Measurements from ENCODE around the gene SPATA13. TPM values are rescaled to one million over a fixed set of nuclear protein-coding genes. Genes with fewer than 3 reads are reported as not detected.

The SPATA13 gene
- total RNA-seq, 1 experiment from 2014 or later = 21.4 TPM

GRCh38 chr13:24279327-24280110, 119.0 kb downstream of the SPATA13 start:
- CTCF ChIA-PET = no interaction called here
- Histone ChIP-seq H3K4me1 (ENCODE audit: control insufficient read depth in 1 of 2, insufficient read depth in 2 of 2, low read length in 2 of 2) (no peaks in the 10 kb centered on the region), H3K9ac (ENCODE audit: low read length) (no peak overlapping the region), H4K20me1 (ENCODE audit: insufficient read depth) (no peaks in the 10 kb centered on the region), H3K79me2 (ENCODE audit: insufficient read depth, low read length) (no peaks in the 10 kb centered on the region; the same call in 1 of the 2 replicates), H3K9me3 (ENCODE audit: control insufficient read depth in 1 of 2, insufficient read depth in 1 of 2, low read depth in 1 of 2, low read length in 2 of 2) (no peaks in the 10 kb centered on the region), H3K4me3 (replicated peaks in 1 of 2; ENCODE audit: low read depth in 1 of 2, low read length in 2 of 2) (no peak overlapping the region), H3K4me2 (ENCODE audit: low read length) (no peak overlapping the region), H3K27me3 (ENCODE audit: insufficient read depth, low read length) (no peaks in the 10 kb centered on the region), H2AFZ (ENCODE audit: low read depth, low read length, poor library complexity, severe bottlenecking) (no peak overlapping the region), H3K36me3 (ENCODE audit: control insufficient read depth in 1 of 2, insufficient read depth in 2 of 2, low read length in 2 of 2) (no peaks in the 10 kb centered on the region), H3K9me2 (ENCODE audit: insufficient read depth) (no peaks in the 10 kb centered on the region), H3K27ac (ENCODE audit: low read depth, low read length) (no peak overlapping the region)
- ATAC-seq (no peak), DNase-seq (ENCODE audit: low read depth, low spot score) (no peak)
- TF ChIP-seq ZFX (IDR thresholded peaks at IDR 0.05) (no peak), JUND (IDR thresholded peaks at IDR 0.05) (no peak), SIN3A (IDR thresholded peaks at IDR 0.05; ENCODE audit: low read depth) (no peak), FOSL1 (IDR thresholded peaks at IDR 0.05; ENCODE audit: low read depth) (no peak), ATF3 (IDR thresholded peaks at IDR 0.05) (no peak), EGR1 (IDR thresholded peaks at IDR 0.05; ENCODE audit: low read depth) (no peak), ZBTB33 (IDR thresholded peaks at IDR 0.05; ENCODE audit: extremely low read depth, insufficient replicate concordance, low read length) (no peak), POLR2A (IDR thresholded peaks at IDR 0.05; ENCODE audit: borderline replicate concordance, extremely low read depth, insufficient read depth, insufficient read length) (no peak), ELF1 (IDR thresholded peaks at IDR 0.05; ENCODE audit: borderline replicate concordance, low read depth) (no peak), EZH2phosphoT487 (IDR thresholded peaks at IDR 0.05; ENCODE audit: borderline replicate concordance) (no peak), MAX (IDR thresholded peaks at IDR 0.05) (no peak), EZH2 (IDR thresholded peaks at IDR 0.05) (no peak), RAD21 (IDR thresholded peaks at IDR 0.05; ENCODE audit: low read depth) (no peak)
- intact Hi-C loops (cut with micrococcal nuclease) = no loop called here
- RAD21 ChIA-PET (ENCODE audit: low non-redundant PET in 1 of 2, low total read pairs in 2 of 2, uncharacterized antibody in 2 of 2, unreplicated experiment in 2 of 2) = no interaction called here
- POLR2A ChIA-PET = no interaction called here
- no TSS peak for BruUV-seq (replicated peaks)

Data from HCT116 (cell line).